NCI-H2029 (cell line): ENCODE measurements around the gene STX12.
A peak's percentile ranks its signal among the peaks of the same experiment; 100 is the strongest.

Experiments used
- DNase-seq: peaks from one replicate; lab custom pipeline; 2025; lab: John Stamatoyannopoulos, UW

Gene STX12

DNA sequence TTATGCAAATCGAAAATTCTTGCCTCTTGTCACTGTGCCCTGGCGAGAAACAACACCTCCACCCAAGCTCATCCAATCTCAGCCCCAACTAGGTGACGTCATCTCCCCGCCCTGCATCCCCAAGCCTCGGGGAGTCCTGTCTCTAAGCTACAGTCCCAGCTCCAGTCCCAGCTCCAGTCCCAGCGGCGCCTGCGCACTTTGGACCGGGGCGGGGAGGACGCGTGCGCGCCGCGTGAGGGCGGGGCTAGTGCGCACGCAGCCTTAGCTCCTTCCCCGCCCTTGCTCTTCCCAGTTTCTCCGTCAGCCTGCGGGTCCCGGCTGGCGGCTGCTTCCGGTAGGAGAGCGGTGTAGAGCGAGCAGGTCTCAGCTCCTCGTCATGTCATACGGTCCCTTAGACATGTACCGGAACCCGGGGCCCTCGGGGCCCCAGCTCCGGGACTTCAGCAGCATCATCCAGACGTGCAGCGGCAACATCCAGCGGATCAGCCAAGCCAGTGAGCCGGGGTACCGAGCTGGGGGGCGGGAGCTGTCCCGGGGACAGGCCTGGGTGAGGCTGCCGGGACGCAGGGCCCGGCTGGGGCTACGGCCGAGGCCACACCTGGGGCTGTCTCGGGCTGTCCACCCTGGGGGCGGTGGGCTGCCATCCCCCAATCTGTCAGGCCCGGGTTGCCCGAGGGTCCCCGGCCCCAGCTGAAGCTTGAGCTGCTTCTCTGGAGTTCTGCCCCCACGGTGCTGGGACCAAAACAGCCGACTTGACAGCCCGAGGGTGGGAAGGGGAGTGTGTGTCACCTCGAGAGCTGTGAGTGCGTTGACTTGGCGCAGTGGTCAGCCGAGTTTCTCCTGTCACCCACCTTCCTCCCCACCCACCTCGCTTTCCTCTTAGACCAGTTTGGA lies at the start of gene STX12:
STX12 (plus strand) TSS at position 288 of the 894 bp plus-strand sequence; CDS start at position 377, 89 bp downstream.
- DNase-seq: peak; percentile 95

GRCh38 chr1:27724961-27725373 lies 48.1 kb upstream of the STX12 start:
- DNase-seq: peak; percentile 81

DNA sequence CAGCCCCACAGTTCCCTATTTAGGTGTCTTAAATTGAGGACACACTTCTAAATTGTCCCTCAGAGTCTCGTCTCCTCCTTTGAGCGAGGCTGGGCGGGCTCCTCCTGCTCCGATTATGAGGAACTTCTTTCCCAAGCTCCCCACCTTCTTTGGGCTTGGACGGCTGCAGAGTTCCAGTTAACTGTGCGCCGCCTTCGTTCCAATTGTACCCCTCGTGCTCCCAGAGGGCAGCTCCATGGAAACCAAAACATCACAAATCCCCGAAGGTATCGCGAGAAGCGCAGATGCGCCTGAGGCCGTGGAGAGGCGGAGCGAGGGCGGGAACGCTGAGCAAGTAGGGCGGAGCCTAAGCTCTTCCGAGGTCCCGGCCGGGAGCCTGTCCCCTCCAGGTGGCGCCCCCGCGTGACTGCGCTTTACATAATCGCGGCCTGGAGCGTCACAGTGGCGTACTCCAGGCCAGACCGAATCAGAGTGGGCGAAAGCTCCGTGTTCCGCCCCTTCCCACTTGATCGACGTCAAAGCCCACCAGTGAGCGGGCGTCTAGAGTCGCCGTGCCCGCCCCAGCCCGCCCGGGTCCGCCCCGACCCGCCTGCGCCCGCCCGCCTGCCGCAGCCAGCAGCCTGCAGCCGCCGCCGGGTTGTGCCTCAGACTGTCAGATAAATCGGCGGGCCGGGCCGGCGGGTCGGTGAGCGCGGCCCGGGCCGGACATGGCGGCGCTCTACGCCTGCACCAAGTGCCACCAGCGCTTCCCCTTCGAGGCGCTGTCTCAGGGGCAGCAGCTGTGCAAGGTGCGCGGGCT lies 47.4 kb upstream of the STX12 start, which contains the start of gene FAM76A:
FAM76A (plus strand) TSS at position 588 of the 799 bp plus-strand sequence; CDS start at position 708, 120 bp downstream.
- peak; percentile 99 for DNase-seq

GRCh38 chr1:27726173-27727044 lies 46.6 kb upstream of the STX12 start:
- DNase-seq: no peak

DNA sequence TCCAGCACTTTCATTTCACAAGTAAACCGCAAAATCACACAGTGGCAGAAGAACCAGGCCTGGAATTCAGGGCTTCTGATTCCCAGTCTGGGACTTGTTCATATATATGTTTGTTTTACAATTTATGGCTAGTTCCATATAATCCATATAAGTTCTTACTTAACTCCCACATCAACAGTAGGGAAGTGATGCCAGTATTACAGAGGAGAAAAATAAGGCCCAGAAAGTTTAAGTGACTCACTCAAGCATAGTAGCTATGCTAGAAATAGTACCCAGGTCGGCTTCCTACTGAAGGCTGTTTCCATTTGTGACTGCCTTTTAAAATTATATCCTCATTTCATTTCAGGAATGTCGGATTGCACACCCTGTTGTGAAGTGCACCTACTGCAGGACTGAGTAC lies 45.9 kb upstream of the STX12 start:
- DNase-seq: no peak

- DNase-seq: no peak
Observed at GRCh38 chr1:27736252-27736651, 36.8 kb upstream of the STX12 start.

GRCh38 chr1:27741121-27741520 lies 31.9 kb upstream of the STX12 start:
- no peak for DNase-seq

DNA sequence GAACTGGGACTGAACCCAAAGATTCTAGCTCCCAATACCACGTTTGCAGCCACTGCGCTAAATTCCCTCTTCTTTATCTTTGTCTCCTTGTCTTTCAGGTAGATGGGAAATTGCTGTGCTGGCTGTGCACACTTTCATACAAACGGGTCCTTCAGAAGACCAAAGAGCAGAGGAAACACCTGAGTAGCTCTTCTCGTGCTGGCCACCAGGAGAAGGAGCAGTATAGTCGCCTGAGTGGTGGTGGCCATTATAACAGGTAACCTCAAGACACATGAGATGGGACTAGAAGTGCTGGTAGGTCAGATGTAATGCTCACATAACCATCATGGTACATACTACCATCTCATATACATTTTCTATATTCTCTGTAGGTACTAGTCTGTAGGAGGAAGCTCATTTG lies 28.5 kb upstream of the STX12 start:
- DNase-seq: no peak

DNA sequence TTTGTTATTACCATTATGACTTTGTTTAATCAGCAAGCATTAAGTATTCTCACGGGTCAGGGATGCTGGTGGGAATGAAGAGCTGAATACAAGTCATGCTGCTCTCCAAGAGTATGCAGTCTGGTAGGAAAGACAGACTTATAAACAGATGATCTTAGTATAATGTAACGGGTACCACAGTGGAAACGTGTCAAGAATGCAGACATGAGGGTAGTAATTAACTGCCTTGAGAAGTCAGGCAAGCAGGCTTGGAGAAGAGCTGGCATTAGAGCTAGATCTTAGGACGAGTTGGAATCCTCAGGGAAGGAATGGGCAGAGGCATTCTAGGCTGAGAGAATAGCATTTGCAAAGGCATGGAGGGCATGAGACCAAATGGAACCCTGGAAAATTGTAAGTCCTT lies 27.6 kb upstream of the STX12 start:
- DNase-seq: no peak

DNA sequence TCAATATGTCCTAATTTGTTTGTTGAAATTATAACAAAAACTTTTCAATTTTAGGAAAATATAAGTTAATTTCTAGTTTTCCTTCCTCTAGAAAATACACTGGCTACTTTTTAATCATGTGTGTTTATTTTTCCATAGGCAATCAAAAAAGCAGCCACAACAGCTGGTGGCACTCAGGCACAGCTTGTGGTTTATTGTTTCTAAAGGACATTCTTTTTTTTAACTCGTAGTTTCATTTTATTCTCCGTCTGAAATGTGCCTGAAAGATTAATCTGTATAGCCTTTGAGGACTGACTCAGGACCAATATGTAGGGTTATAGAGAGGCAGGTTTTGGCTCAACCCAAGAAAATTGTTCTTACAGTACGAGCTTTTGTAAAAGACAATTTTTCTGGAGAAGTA lies 20.7 kb upstream of the STX12 start:
- no peak for DNase-seq

- no peak for DNase-seq
Observed at GRCh38 chr1:27755286-27755685, 17.7 kb upstream of the STX12 start.

GRCh38 chr1:27755865-27756264 lies 17.2 kb upstream of the STX12 start:
- DNase-seq: no peak

DNA sequence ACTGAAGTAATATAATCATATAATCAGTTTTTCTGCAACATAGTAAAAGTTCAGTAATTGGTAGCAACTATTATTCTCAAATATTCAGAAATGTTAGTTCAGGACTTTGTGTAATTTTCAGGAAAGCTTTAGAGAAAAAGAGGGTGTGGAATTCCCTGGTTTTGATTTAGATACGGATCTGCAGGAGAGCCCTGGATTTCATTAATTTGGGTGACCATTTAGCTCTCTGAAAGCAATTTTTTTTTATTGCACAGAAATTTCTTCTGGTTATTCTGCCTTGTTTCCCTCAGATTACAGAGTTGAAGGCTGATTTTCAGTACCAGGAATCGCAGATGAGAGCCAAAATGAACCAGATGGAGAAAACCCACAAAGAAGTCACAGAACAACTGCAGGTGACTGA lies 13.8 kb upstream of the STX12 start:
- DNase-seq: no peak

DNA sequence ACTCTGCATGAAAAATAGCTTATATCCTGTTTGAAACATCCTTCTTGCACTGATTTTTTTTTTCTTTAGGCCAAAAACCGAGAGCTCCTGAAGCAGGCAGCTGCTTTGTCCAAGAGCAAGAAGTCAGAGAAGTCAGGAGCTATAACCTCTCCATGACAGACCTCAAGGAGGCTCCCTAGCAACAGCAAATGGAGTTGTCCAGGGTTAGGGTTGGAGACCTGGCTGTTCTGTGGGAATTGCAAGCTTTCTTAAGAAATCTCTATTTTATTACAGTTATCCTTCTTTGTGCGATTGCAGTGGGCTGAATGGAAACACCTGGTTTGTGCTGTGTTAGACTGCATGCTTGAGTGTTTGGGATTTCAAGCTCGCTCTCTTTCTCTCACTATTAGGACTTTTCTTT lies 12.6 kb upstream of the STX12 start:
- DNase-seq: no peak

DNA sequence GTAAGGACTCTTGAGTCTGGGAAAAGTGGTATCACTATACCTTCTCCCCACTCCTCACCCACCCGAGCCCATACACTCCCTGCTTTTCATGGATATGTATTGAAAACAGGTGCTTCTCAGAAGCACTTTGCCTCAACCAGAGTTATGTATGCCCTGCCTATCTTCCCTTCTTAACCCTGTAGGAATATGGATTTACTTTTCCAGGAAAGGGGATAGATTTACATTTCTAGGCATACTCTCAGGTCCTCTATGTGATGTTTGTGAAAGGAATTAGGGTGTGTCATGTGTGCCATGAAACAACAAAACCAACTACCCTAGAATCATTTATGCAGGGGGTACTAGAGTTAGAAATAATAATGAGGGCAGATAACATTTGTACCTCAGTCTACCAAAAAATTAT lies 11.0 kb upstream of the STX12 start:
- DNase-seq: no peak

DNA sequence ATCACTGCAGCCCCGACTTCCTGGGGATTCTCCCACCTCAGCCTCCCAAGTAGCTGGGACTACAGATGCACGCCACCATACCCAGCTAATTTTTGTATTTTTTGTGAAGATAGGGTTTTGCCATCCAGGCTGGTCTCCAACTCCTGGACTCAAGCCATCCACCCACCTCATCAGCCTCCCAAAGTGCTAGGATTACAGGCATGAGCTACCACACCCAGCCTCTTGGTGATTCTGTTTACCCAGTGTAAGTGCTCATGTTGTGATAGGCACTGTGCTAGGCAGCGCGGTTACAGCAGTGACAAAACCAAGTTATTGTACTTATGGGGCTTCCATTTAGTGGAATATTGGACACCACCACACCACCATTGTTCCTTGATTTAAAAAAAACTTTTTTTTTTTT lies 9.7 kb upstream of the STX12 start:
- DNase-seq: peak; percentile 12

DNA sequence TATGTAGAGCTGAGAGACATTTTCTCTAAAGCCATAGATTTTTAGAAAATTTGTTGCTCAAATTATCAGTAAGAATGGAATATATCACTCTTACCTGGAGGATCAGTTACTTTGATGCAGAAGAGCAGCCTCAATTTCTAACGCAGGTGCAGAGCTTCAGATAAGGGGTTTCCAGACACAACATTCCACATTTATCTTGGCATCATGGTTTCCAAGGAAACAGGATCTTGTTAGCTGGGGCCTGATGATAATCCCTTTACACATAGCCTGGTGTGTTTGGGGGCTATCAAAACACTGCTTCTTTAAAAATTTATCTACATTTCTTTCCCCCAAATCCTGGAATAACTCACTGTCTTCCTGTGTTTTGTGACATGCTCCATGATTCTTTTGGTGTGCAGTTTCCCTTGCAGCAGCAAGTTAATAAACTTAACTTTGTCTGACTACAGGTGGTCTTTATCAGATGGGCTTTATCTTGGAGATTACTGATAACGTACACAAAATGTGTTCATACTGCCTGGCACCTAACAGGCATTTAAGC lies 2.7 kb upstream of the STX12 start:
- DNase-seq: no peak

DNA sequence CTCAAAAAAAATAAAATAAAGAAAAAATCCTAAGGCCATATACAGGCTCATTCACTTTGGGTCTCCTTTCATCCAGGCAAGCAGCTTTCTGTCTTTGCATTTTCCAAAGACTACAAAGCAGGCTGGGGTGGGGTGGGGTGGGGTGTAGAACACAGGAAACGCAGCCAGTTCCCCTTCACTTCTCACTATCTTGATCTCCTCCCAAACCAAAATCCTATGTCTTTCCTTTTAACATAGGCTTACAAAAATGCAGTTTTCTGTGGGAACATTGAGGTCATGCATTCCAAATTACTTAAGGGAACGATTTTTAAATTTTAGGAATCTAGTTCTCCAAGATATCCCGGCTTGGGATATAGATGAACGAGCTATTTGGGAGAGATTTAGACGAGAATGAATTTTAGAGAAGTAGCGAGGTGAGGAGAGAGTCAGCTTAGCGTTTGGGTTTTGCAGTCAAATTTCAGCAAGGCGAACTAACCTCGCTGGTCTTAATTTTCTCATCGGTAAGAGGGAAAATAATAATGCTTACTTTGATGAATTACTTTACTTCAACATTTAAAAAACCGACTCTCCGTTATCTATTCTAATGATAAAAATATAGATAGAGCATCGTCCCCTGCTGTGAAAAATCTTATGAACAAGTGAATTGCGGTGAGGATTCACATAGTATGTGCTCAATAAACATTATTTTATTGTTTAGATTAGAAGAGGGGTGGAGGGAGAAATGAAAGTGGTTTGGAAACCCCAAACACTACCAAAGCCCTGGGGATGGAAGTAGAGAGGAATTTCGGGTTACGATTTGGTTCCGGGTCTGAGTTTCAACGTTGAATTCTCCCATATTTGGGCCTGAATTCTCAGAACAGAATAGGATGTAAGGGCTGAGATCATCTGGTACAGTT lies 735 bp upstream of the STX12 start:
- no peak for DNase-seq

DNA sequence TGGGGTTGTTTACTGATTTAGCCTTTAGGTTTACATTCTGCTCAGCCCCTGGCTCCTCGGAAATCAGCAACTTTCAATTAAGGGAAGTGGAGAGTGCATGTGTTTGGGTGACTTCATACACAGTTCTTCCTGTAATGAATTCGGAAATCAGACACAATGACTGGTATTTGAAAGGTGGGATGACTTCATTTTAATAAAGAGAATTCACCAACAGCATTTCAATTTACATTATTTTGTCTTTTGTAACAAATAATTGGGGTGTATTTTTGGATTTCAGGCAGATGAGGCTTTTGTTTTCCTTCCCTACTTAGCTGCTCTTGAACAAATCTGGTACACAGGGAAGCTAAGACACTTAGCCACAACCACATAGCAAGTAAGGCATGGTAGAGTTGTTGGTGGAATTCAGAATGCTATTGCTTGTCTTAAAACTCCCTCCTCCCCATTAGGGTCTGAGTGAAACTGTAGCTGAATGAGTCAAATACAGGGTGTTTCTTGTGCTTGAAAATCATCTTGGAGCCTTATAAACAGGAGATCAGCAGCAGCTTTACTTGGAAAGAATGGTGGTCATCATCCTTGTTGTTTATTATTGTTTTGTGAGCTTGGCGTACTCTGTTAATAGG lies 917 bp downstream of the STX12 start:
- DNase-seq: no peak

- no peak for DNase-seq
Observed at GRCh38 chr1:27774654-27775053, 1.6 kb downstream of the STX12 start.
